HEK293 (cell line): ENCODE measurements around the gene LRRC23.
A peak's percentile ranks its signal among the peaks of the same experiment; 100 is the strongest.

Experiments
- CTCF ChIA-PET: fragments of 350-600 bp; formaldehyde crosslinking; extraction: SDS; loops from one replicate; lab custom pipeline; 2021; ENCODE audit warnings: antibody characterized with exemption; lab: Yijun Ruan, JAX
- POLR2A ChIA-PET: fragments of 300-600 bp; formaldehyde crosslinking; extraction: SDS; loops from one replicate; lab custom pipeline; 2020; ENCODE audit warnings: antibody characterized with exemption, inconsistent platforms; lab: Yijun Ruan, JAX
- H3K27ac ChIP-seq: fragments of 200-500 bp; sonication (Bioruptor generic); 2 replicates; pipeline ENCODE4 v1.5.1; 2014; ENCODE audit warnings: low read depth, low read length, control low read depth, inconsistent platforms; ENCODE audit errors: extremely low read depth
- H3K36me3 ChIP-seq, 2 experiments: fragments of 200-500 bp in 1 of 2; sonication (Bioruptor generic) in 1 of 2; 1 replicate in 1 of 2; 2 replicates in 1 of 2; pipeline ENCODE4 v1.5.1; 2014 to 2017; ENCODE audit warnings: inconsistent platforms in 2 of 2, low read length in 2 of 2; ENCODE audit not compliant: control insufficient read depth in 2 of 2, insufficient read depth in 1 of 2
- H3K4me1 ChIP-seq: fragments of 200-500 bp; sonication (Bioruptor generic); 2 replicates; pipeline ENCODE4 v1.5.1; 2014; ENCODE audit warnings: mild to moderate bottlenecking, low read length, inconsistent platforms; ENCODE audit not compliant: control insufficient read depth, insufficient read depth
- H3K4me3 ChIP-seq: 2 replicates; pipeline ENCODE4 v1.5.1; 2011; ENCODE audit warnings: low read depth, mild to moderate bottlenecking, control low read depth, low read length, moderate library complexity
- H3K9me3 ChIP-seq: fragments of 200-500 bp; sonication (Bioruptor generic); 2 replicates; pipeline ENCODE4 v1.5.1; 2014; ENCODE audit warnings: low read depth, low read length, inconsistent platforms; ENCODE audit not compliant: control insufficient read depth, insufficient read depth
- GLIS2 ChIP-seq: fragments of 450-650 bp; formaldehyde crosslinking; IDR thresholded peaks from 2 replicates; pipeline ENCODE4 v1.5.1; 2016; ENCODE audit warnings: missing biosample characterization, missing genetic modification characterization
- KLF17 ChIP-seq: fragments of 450-650 bp; formaldehyde crosslinking; IDR thresholded peaks from 2 replicates; pipeline ENCODE4 v1.5.1; 2016; ENCODE audit warnings: missing biosample characterization, missing genetic modification characterization
- KLF8 ChIP-seq: fragments of 450-650 bp; formaldehyde crosslinking; IDR thresholded peaks from 2 replicates; pipeline ENCODE4 v1.5.1; 2016; ENCODE audit warnings: missing biosample characterization, missing genetic modification characterization
- SCRT1 ChIP-seq: fragments of 450-650 bp; formaldehyde crosslinking; IDR thresholded peaks from 2 replicates; pipeline ENCODE4 v1.5.1; 2016; ENCODE audit warnings: missing biosample characterization, missing genetic modification characterization, borderline replicate concordance
- SCRT2 ChIP-seq: fragments of 450-650 bp; formaldehyde crosslinking; IDR thresholded peaks from 2 replicates; pipeline ENCODE4 v1.5.1; 2016; ENCODE audit warnings: missing biosample characterization, missing genetic modification characterization
- SP3 ChIP-seq: fragments of 450-650 bp; formaldehyde crosslinking; IDR thresholded peaks from 2 replicates; pipeline ENCODE4 v1.5.1; 2016; ENCODE audit warnings: missing biosample characterization, missing genetic modification characterization
- YY1 ChIP-seq: fragments of 450-650 bp; formaldehyde crosslinking; IDR thresholded peaks from 2 replicates; pipeline ENCODE4 v1.5.1; 2018; ENCODE audit warnings: missing biosample characterization, missing genetic modification characterization
- ZBTB11 ChIP-seq: fragments of 450-650 bp; formaldehyde crosslinking; conservative IDR thresholded peaks from 2 replicates; pipeline ENCODE4 v1.5.1; 2016; ENCODE audit warnings: low read depth, missing biosample characterization, missing genetic modification characterization
- ZBTB8A ChIP-seq: fragments of 450-650 bp; formaldehyde crosslinking; IDR thresholded peaks from 2 replicates; pipeline ENCODE4 v1.5.1; 2016; ENCODE audit warnings: missing biosample characterization, missing genetic modification characterization
- ZNF23 ChIP-seq: fragments of 450-650 bp; formaldehyde crosslinking; IDR thresholded peaks from 2 replicates; pipeline ENCODE4 v1.5.1; 2016; ENCODE audit warnings: missing biosample characterization, missing genetic modification characterization, borderline replicate concordance
- ZNF292 ChIP-seq: fragments of 450-650 bp; formaldehyde crosslinking; IDR thresholded peaks from 2 replicates; pipeline ENCODE4 v1.5.1; 2016; ENCODE audit warnings: low read depth, missing biosample characterization, missing genetic modification characterization, borderline replicate concordance
- ZNF433 ChIP-seq: fragments of 450-650 bp; formaldehyde crosslinking; IDR thresholded peaks from 2 replicates; pipeline ENCODE4 v1.5.1; 2016; ENCODE audit warnings: missing biosample characterization, missing genetic modification characterization, low read depth
- ZNF488 ChIP-seq: fragments of 450-650 bp; formaldehyde crosslinking; IDR thresholded peaks from 2 replicates; pipeline ENCODE4 v1.5.1; 2016; ENCODE audit warnings: missing biosample characterization, missing genetic modification characterization
- ZNF521 ChIP-seq: fragments of 450-650 bp; formaldehyde crosslinking; IDR thresholded peaks from 2 replicates; pipeline ENCODE4 v1.5.1; 2017; ENCODE audit warnings: missing biosample characterization, mild to moderate bottlenecking, missing genetic modification characterization
- ZNF530 ChIP-seq: fragments of 450-650 bp; formaldehyde crosslinking; IDR thresholded peaks from 2 replicates; pipeline ENCODE4 v1.5.1; 2016; ENCODE audit warnings: low read depth, missing biosample characterization, missing genetic modification characterization
- ZNF544 ChIP-seq: fragments of 450-650 bp; formaldehyde crosslinking; IDR thresholded peaks from 2 replicates; pipeline ENCODE4 v1.5.0; 2017; ENCODE audit warnings: missing biosample characterization, missing genetic modification characterization
- ZNF549 ChIP-seq: fragments of 450-650 bp; IDR thresholded peaks from 2 replicates; pipeline ENCODE4 v1.5.1; 2018; ENCODE audit warnings: missing biosample characterization, missing genetic modification characterization, mild to moderate bottlenecking, inconsistent platforms, moderate library complexity
- ZNF670 ChIP-seq: fragments of 450-650 bp; formaldehyde crosslinking; IDR thresholded peaks from 2 replicates; pipeline ENCODE4 v1.5.1; 2016; ENCODE audit warnings: missing biosample characterization, missing genetic modification characterization, low read depth
- ZNF837 ChIP-seq: fragments of 450-650 bp; formaldehyde crosslinking; IDR thresholded peaks from 2 replicates; pipeline ENCODE4 v1.5.1; 2016; ENCODE audit warnings: missing biosample characterization, missing genetic modification characterization
- ZSCAN23 ChIP-seq: fragments of 450-650 bp; formaldehyde crosslinking; IDR thresholded peaks from 2 replicates; pipeline ENCODE4 v1.5.1; 2016; ENCODE audit warnings: missing biosample characterization, missing genetic modification characterization
- TF ChIP-seq, protein P1 (sequence below): fragments of 450-650 bp; formaldehyde crosslinking; IDR thresholded peaks from 2 replicates; pipeline ENCODE4 v1.5.1; 2017; ENCODE audit warnings: missing biosample characterization, missing genetic modification characterization
- TF ChIP-seq, protein P2 (sequence below): fragments of 450-650 bp; formaldehyde crosslinking; IDR thresholded peaks from 2 replicates; pipeline ENCODE4 v1.5.1; 2016; ENCODE audit warnings: missing biosample characterization, missing genetic modification characterization
- TF ChIP-seq, protein P3 (sequence below): fragments of 450-650 bp; formaldehyde crosslinking; IDR thresholded peaks from 2 replicates; pipeline ENCODE4 v1.5.1; 2016; ENCODE audit warnings: missing biosample characterization, missing genetic modification characterization

LRRC23 gene

GRCh38 chr12:6927379-6928021, 22.9 kb downstream of the LRRC23 start, which contains the start of gene ATN1:
ATN1 (plus strand) TSS chr12:6927959; CDS start chr12:6934002, 6,043 bp downstream.
- H3K9me3 ChIP-seq = no peaks in the 10 kb centered on the region
- H3K4me1 ChIP-seq = peaks cover 28% of the 10 kb centered on the region
- peak within 1 kb of the TSS; percentile 74 for H3K4me3 ChIP-seq
- ChIA-PET POLR2A (interaction anchor here (0.9 to 6.2 kb wide), 5 partner anchors 10 to 175 kb away, joined by 3 to 99 read pairs (median 32); partner anchors contain the start of genes C12orf57, MLF2, RNU7-1 and SPSB2), CTCF (interaction anchor here (1.5 to 6.1 kb wide), 5 partner anchors 10 to 59 kb away, joined by 3 to 53 read pairs (median 31); partner anchors contain the start of genes C12orf57, RNU7-1 and SPSB2)
- peaks cover 0 to 33% of the 10 kb centered on the region in 2 experiments; a peak in 1 of 3 replicates for H3K36me3 ChIP-seq
- peak within 1 kb of the TSS; percentile 80 for H3K27ac ChIP-seq
- TF ChIP-seq ZSCAN23 (tag by site-specific recombination) (no peak), ZBTB8A (peak; percentile 68), YY1 (tag by site-specific recombination) (no peak; the same call in 1 of the 2 replicates), ZNF433 (no peak), ZNF521 (tag by site-specific recombination) (no peak), ZNF544 (tag by site-specific recombination) (no peak), GLIS2 (peak; percentile 93), ZNF488 (no peak), KLF8 (tag by site-specific recombination) (peak; percentile 94), ZNF23 (tag by site-specific recombination) (no peak), SCRT1 (tag by site-specific recombination) (no peak), SCRT2 (tag by site-specific recombination) (no peak), ZNF837 (tag by site-specific recombination) (no peak), ZNF292 (no peak), KLF17 (tag by site-specific recombination) (peak; percentile 94; the same call in 1 of the 2 replicates), ZNF670 (tag by site-specific recombination) (no peak), ZNF530 (no peak), ZNF549 (tag by site-specific recombination) (no peak), SP3 (tag by site-specific recombination) (peak; percentile 79), ZBTB11 (peak; percentile 68; the same call in 1 of the 2 replicates)
- TF ChIP-seq, protein P1, sequence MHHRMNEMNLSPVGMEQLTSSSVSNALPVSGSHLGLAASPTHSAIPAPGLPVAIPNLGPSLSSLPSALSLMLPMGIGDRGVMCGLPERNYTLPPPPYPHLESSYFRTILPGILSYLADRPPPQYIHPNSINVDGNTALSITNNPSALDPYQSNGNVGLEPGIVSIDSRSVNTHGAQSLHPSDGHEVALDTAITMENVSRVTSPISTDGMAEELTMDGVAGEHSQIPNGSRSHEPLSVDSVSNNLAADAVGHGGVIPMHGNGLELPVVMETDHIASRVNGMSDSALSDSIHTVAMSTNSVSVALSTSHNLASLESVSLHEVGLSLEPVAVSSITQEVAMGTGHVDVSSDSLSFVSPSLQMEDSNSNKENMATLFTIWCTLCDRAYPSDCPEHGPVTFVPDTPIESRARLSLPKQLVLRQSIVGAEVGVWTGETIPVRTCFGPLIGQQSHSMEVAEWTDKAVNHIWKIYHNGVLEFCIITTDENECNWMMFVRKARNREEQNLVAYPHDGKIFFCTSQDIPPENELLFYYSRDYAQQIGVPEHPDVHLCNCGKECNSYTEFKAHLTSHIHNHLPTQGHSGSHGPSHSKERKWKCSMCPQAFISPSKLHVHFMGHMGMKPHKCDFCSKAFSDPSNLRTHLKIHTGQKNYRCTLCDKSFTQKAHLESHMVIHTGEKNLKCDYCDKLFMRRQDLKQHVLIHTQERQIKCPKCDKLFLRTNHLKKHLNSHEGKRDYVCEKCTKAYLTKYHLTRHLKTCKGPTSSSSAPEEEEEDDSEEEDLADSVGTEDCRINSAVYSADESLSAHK (tag by site-specific recombination) = peak; percentile 53; the same call in 1 of the 2 replicates
- TF ChIP-seq, protein P2, sequence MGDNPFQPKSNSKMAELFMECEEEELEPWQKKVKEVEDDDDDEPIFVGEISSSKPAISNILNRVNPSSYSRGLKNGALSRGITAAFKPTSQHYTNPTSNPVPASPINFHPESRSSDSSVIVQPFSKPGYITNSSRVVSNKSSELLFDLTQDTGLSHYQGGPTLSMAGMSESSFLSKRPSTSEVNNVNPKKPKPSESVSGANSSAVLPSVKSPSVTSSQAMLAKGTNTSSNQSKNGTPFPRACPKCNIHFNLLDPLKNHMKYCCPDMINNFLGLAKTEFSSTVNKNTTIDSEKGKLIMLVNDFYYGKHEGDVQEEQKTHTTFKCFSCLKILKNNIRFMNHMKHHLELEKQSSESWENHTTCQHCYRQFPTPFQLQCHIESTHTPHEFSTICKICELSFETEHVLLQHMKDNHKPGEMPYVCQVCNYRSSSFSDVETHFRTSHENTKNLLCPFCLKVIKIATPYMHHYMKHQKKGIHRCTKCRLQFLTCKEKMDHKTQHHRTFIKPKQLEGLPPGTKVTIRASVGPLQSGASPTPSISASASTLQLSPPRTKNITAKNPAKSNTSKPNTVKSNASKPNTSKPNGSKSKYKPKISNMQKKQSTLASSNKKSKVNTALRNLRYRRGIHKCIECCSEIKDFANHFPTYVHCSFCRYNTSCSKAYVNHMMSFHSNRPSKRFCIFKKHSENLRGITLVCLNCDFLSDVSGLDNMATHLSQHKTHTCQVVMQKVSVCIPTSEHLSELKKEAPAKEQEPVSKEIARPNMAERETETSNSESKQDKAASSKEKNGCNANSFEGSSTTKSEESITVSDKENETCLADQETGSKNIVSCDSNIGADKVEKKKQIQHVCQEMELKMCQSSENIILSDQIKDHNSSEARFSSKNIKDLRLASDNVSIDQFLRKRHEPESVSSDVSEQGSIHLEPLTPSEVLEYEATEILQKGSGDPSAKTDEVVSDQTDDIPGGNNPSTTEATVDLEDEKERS (tag by site-specific recombination) = no peak
- TF ChIP-seq, protein P3, sequence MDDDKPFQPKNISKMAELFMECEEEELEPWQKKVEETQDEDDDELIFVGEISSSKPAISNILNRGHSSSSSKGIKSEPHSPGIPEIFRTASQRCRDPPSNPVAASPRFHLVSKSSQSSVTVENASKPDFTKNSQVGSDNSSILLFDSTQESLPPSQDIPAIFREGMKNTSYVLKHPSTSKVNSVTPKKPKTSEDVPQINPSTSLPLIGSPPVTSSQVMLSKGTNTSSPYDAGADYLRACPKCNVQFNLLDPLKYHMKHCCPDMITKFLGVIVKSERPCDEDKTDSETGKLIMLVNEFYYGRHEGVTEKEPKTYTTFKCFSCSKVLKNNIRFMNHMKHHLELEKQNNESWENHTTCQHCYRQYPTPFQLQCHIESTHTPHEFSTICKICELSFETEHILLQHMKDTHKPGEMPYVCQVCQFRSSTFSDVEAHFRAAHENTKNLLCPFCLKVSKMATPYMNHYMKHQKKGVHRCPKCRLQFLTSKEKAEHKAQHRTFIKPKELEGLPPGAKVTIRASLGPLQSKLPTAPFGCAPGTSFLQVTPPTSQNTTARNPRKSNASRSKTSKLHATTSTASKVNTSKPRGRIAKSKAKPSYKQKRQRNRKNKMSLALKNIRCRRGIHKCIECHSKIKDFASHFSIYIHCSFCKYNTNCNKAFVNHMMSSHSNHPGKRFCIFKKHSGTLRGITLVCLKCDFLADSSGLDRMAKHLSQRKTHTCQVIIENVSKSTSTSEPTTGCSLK = no peak
